Caco-2 (cell line): Measurements from ENCODE around the gene CCDC158. TPM values are rescaled to one million over a fixed set of nuclear protein-coding genes. Genes with fewer than 3 reads are reported as not detected.
"Not testable (repeated sequence)": the region's sequence is repeated elsewhere in the genome, so short reads cannot be mapped to it uniquely, and the experiment has no call there.

Experiments
- BruUV-seq: library from RNA; stranded (reverse); fragments of 400-500 nt; replicated peaks from 2 replicates; lab custom pipeline; 2021; lab: Mats Ljungman, UMichigan
- CTCF ChIA-PET: fragments of 300-600 bp; sonication (Branson Sonifier 250); formaldehyde crosslinking; loops from one replicate; lab custom pipeline; 2022; ENCODE audit warnings: antibody characterized with exemption; lab: Charles Lee
- POLR2A ChIA-PET: fragments of 300-600 bp; sonication (Branson Sonifier 250); formaldehyde crosslinking; loops from one replicate; lab custom pipeline; 2022; ENCODE audit warnings: antibody characterized with exemption; lab: Charles Lee
- DNase-seq, 2 experiments: peaks; one replicate each; pipeline versions ENCODE4 v3.0.0 to v3.0.0-alpha.2; 2020 to 2022
- H3K27me3 ChIP-seq: replicated peaks from 2 replicates; pipeline ENCODE4 v1.6.0; 2011; ENCODE audit warnings: low read length; ENCODE audit not compliant: control insufficient read depth, insufficient read depth
- H3K36me3 ChIP-seq: 2 replicates; pipeline ENCODE4 v1.5.1; 2011; ENCODE audit warnings: low read length; ENCODE audit not compliant: control insufficient read depth, insufficient read depth
- H3K4me1 ChIP-seq: fragments of 250-450 bp; sonication (Bioruptor Pico); 2 replicates; pipeline ENCODE4 v1.5.1; 2020; ENCODE audit warnings: mild to moderate bottlenecking
- H3K4me3 ChIP-seq: 2 replicates; pipeline ENCODE4 v1.5.1; 2011; ENCODE audit warnings: low read depth, mild to moderate bottlenecking, control low read depth, low read length
- H3K9me3 ChIP-seq: fragments of 250-450 bp; sonication (Bioruptor Pico); 2 replicates; pipeline ENCODE4 v1.5.1; 2020; ENCODE audit warnings: mild to moderate bottlenecking, moderate library complexity
- H3K27ac Mint-ChIP-seq: one replicate; pipeline ENCODE4 v1.8.0; 2022; ENCODE audit warnings: mixed read lengths; ENCODE audit not compliant: unreplicated experiment
- H3K27me3 Mint-ChIP-seq: one replicate; pipeline ENCODE4 v1.8.0; 2022; ENCODE audit warnings: mixed read lengths; ENCODE audit not compliant: insufficient read depth, unreplicated experiment
- H3K36me3 Mint-ChIP-seq: one replicate; pipeline ENCODE4 v1.8.0; 2022; ENCODE audit warnings: mild to moderate bottlenecking, mixed read lengths; ENCODE audit not compliant: insufficient read depth, unreplicated experiment
- H3K4me1 Mint-ChIP-seq: one replicate; pipeline ENCODE4 v1.8.0; 2022; ENCODE audit warnings: low read depth, mixed read lengths; ENCODE audit not compliant: unreplicated experiment
- H3K4me3 Mint-ChIP-seq: one replicate; pipeline ENCODE4 v1.8.0; 2022; ENCODE audit warnings: mild to moderate bottlenecking, moderate library complexity, mixed read lengths; ENCODE audit not compliant: unreplicated experiment
- H3K9me3 Mint-ChIP-seq: one replicate; pipeline ENCODE4 v1.8.0; 2022; ENCODE audit warnings: mixed read lengths; ENCODE audit not compliant: unreplicated experiment
- intact Hi-C: fragments of 100-400 bp; cut with micrococcal nuclease; formaldehyde crosslinking; loops from one replicate; pipeline ENCODE4 v1.10.0; 2022; ENCODE audit not compliant: unreplicated experiment
- total RNA-seq: library from RNA; stranded (reverse); gene quantifications from 2 replicates; pipeline ENCODE4 v1.2.3, GENCODE V29; 2022
- TF ChIP-seq, protein P1 (sequence below), 2 experiments: fragments of 200-600 bp in 1 of 2; IDR thresholded peaks; 1 replicate in 1 of 2; 2 replicates in 1 of 2; pipeline versions ENCODE4 v1.5.1 to v1.8.0; 2011 to 2022; ENCODE audit warnings: antibody characterized with exemption in 1 of 2, control low read depth in 1 of 2, inconsistent platforms in 1 of 2, low read depth in 1 of 2, low read length in 1 of 2, mild to moderate bottlenecking in 1 of 2, moderate library complexity in 1 of 2; ENCODE audit not compliant: insufficient read depth in 1 of 2, severe bottlenecking in 1 of 2, unreplicated experiment in 1 of 2

Gene CCDC158
- total RNA-seq, 1 experiment from 2014 or later: 0.39 TPM

DNA sequence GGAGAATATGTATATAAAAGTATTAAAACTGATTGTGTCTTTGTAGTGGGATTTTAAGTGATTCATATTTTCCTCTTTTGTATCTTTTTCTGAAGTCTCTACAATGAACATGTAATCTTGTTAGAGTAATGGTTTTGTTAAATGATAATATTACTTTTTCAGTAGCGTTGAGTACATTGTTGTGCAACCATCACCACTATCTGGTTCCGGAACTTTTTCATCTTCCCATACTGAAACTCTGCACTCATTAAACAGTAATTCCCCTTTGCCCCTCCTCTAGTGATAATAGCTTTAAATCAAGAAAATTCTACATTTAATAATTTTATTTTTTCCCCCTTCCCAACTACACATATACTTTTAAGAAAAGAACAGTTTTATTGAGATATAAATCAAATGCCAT, 37.4 kb upstream of the CCDC158 start:
- H3K4me3 Mint-ChIP-seq: no peak overlapping the region
- no peaks in the 10 kb centered on the region for H3K36me3 Mint-ChIP-seq
- peak overlapping the region; percentile 85 for H3K27ac Mint-ChIP-seq
- H3K4me1 Mint-ChIP-seq: no peaks in the 10 kb centered on the region
- intact Hi-C loops: no loop called here
- peaks cover 10% of the 10 kb centered on the region for H3K9me3 Mint-ChIP-seq
- H3K27me3 ChIP-seq: no peaks in the 10 kb centered on the region
- H3K9me3 ChIP-seq: no peaks in the 10 kb centered on the region; the same call in none of the 2 replicates
- no TSS peak for BruUV-seq
- CTCF ChIA-PET: no interaction called here
- TF ChIP-seq, protein P1, sequence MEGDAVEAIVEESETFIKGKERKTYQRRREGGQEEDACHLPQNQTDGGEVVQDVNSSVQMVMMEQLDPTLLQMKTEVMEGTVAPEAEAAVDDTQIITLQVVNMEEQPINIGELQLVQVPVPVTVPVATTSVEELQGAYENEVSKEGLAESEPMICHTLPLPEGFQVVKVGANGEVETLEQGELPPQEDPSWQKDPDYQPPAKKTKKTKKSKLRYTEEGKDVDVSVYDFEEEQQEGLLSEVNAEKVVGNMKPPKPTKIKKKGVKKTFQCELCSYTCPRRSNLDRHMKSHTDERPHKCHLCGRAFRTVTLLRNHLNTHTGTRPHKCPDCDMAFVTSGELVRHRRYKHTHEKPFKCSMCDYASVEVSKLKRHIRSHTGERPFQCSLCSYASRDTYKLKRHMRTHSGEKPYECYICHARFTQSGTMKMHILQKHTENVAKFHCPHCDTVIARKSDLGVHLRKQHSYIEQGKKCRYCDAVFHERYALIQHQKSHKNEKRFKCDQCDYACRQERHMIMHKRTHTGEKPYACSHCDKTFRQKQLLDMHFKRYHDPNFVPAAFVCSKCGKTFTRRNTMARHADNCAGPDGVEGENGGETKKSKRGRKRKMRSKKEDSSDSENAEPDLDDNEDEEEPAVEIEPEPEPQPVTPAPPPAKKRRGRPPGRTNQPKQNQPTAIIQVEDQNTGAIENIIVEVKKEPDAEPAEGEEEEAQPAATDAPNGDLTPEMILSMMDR (IDR thresholded peaks at IDR 0.05; ENCODE audit: insufficient read depth in 1 of 2, low read depth in 1 of 2, low read length in 1 of 2, severe bottlenecking in 1 of 2, unreplicated experiment in 1 of 2): no peak
- no peak for DNase-seq
- H3K4me3 ChIP-seq: no peak overlapping the region
- H3K4me1 ChIP-seq: peaks cover 18% of the 10 kb centered on the region
- no peaks in the 10 kb centered on the region for H3K36me3 ChIP-seq
- POLR2A ChIA-PET: no interaction called here
- H3K27me3 Mint-ChIP-seq: no peaks in the 10 kb centered on the region

DNA sequence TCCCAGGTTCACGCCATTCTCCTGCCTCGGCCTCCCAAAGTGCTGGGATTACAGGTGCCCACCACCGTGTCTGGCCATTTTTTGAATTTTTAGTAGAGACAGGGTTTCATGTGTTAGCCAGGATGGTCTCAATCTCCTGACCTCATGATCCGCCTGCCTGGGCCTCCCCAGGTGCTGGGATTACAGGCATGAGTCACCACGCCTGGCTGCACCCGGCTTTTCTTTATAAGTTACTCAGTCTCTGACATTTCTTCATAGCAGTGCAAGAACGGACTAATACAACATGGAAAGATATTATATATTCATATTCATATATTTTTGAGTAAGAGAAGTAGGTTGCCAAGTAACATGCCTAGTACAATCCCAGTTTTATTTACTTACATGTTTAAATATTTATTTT, 36.9 kb upstream of the CCDC158 start:
- H3K9me3 Mint-ChIP-seq: peaks cover 6% of the 10 kb centered on the region
- Histone ChIP-seq H3K36me3 (no peaks in the 10 kb centered on the region), H3K4me1 (peaks cover 18% of the 10 kb centered on the region), H3K27me3 (no peaks in the 10 kb centered on the region), H3K4me3 (no peak overlapping the region), H3K9me3 (no peaks in the 10 kb centered on the region; the same call in none of the 2 replicates)
- DNase-seq: no peak
- no peak overlapping the region for H3K4me3 Mint-ChIP-seq
- TF ChIP-seq, protein P1 (IDR thresholded peaks at IDR 0.05; ENCODE audit: insufficient read depth in 1 of 2, low read depth in 1 of 2, low read length in 1 of 2, severe bottlenecking in 1 of 2, unreplicated experiment in 1 of 2): no peak
- ChIA-PET POLR2A (no interaction called here), CTCF (no interaction called here)
- H3K27ac Mint-ChIP-seq: no peak overlapping the region
- no TSS peak for BruUV-seq
- H3K27me3 Mint-ChIP-seq: no peaks in the 10 kb centered on the region
- H3K4me1 Mint-ChIP-seq: no peaks in the 10 kb centered on the region
- H3K36me3 Mint-ChIP-seq: no peaks in the 10 kb centered on the region
- intact Hi-C loops: no loop called here

DNA sequence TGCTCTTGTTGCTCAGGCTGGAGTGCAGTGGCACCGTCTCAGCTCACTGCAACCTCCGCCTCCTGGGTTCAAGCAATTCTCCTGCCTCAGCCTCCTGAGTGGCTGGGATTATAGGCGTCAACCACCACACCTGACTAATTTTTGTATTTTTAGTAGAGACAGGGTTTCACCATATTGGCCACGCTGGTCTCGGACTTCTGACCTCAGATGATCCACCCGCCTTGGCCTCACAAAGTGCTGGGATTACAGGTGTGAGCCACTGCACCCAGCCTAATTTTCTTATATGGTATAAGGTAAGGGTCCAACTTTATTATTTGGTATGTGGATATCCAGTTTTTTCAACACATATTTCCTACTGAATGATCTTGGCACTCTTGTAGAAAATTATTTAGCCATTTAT, 33.1 kb upstream of the CCDC158 start:
- H3K9me3 ChIP-seq, H3K4me3 Mint-ChIP-seq, CTCF ChIA-PET, H3K4me1 Mint-ChIP-seq, H3K27ac Mint-ChIP-seq, BruUV-seq, H3K4me1 ChIP-seq, H3K36me3 Mint-ChIP-seq, H3K4me3 ChIP-seq, POLR2A ChIA-PET, H3K27me3 ChIP-seq, DNase-seq, H3K9me3 Mint-ChIP-seq, H3K36me3 ChIP-seq, H3K27me3 Mint-ChIP-seq, intact Hi-C loops: not testable (repeated sequence)

DNA sequence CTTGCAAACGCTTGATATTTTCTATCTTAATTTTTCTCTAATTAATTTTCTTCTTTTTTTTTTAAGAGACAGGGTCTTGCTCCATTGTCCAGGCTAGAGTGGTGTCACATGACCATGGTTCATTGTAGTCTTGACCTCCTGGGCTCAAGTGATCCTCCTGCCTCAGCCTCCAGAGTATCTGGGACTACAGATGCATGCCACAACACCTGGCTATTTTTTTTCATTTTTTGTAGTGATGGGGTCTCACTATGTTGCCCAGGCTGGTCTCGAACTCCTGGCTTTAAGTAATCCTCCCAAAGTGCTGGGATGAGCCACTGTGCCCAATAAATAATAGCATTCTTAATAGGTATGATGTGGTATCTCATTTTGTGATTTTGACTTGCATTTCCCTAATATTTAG, 32.3 kb upstream of the CCDC158 start:
- Histone ChIP-seq H3K27me3 (no peaks in the 10 kb centered on the region), H3K9me3 (no peaks in the 10 kb centered on the region), H3K4me1 (peaks cover under 1% of the 10 kb centered on the region; the same call in 1 of the 2 replicates), H3K36me3 (no peaks in the 10 kb centered on the region), H3K4me3 (no peak overlapping the region)
- ChIA-PET POLR2A (no interaction called here), CTCF (no interaction called here)
- Mint-ChIP-seq H3K9me3 (no peaks in the 10 kb centered on the region), H3K4me3 (no peak overlapping the region), H3K4me1 (no peaks in the 10 kb centered on the region), H3K27me3 (no peaks in the 10 kb centered on the region), H3K36me3 (no peaks in the 10 kb centered on the region), H3K27ac (no peak overlapping the region)
- no TSS peak for BruUV-seq
- intact Hi-C loops: no loop called here
- DNase-seq: no peak
- TF ChIP-seq, protein P1 (IDR thresholded peaks at IDR 0.05; ENCODE audit: insufficient read depth in 1 of 2, low read depth in 1 of 2, low read length in 1 of 2, severe bottlenecking in 1 of 2, unreplicated experiment in 1 of 2): no peak
